ENCODE measurements around the gene PRPSAP2. TPM values are rescaled to one million over a fixed set of nuclear protein-coding genes. Genes with fewer than 3 reads are reported as not detected.

PRPSAP2 gene
- total RNA-seq, 1 donor from 2014 or later = 43.0 TPM

- Histone ChIP-seq H3K27me3 (ENCODE audit: control insufficient read depth, insufficient read depth, low read length) (no peaks in the 10 kb centered on the region), H3K4me3 (ENCODE audit: low read depth, low read length) (no peak overlapping the region), H3K36me3 (ENCODE audit: control insufficient read depth, insufficient read depth, low read length) (peaks cover 2% of the 10 kb centered on the region)
- TF ChIP-seq CTCF (IDR thresholded peaks at IDR 0.05; ENCODE audit: insufficient read depth, low read length, poor library complexity, severe bottlenecking) = no peak
- DNase-seq (ENCODE audit: low read depth) = no peak
Measured at GRCh38 chr17:18905226-18905625, 47.3 kb downstream of the PRPSAP2 start.

GRCh38 chr17:18910326-18910725 lies 52.4 kb downstream of the PRPSAP2 start:
- Histone ChIP-seq H3K36me3 (ENCODE audit: control insufficient read depth, insufficient read depth, low read length) (peaks cover 2% of the 10 kb centered on the region), H3K27me3 (ENCODE audit: control insufficient read depth, insufficient read depth, low read length) (no peaks in the 10 kb centered on the region), H3K4me3 (ENCODE audit: low read depth, low read length) (no peak overlapping the region)
- TF ChIP-seq CTCF (IDR thresholded peaks at IDR 0.05; ENCODE audit: insufficient read depth, low read length, poor library complexity, severe bottlenecking) = no peak
- no peak for DNase-seq (ENCODE audit: low read depth)

DNA sequence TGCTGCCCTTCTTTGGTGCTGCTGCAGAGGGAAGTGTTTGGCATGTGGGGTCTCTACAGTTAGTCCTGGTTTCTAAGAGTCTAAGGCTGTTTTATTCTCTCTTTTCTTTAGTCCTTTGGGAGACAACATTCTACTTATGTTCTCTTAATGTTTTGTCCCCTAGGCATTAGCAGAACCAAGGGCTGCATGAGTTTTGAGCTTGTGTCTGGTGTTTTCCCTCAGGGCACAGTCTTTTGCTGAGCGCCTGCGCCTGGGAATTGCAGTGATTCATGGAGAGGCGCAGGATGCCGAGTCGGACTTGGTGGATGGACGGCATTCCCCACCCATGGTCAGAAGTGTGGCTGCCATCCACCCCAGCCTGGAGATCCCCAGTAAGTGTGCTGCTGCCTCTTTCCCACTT lies 53.0 kb downstream of the PRPSAP2 start:
- no peak for DNase-seq (ENCODE audit: low read depth)
- peaks cover 2% of the 10 kb centered on the region for H3K36me3 ChIP-seq (ENCODE audit: control insufficient read depth, insufficient read depth, low read length)
- H3K27me3 ChIP-seq (ENCODE audit: control insufficient read depth, insufficient read depth, low read length) = no peaks in the 10 kb centered on the region
- H3K4me3 ChIP-seq (ENCODE audit: low read depth, low read length) = no peak overlapping the region
- no peak for TF ChIP-seq CTCF (IDR thresholded peaks at IDR 0.05; ENCODE audit: insufficient read depth, low read length, poor library complexity, severe bottlenecking)

GRCh38 chr17:18916816-18917500 lies 59.0 kb downstream of the PRPSAP2 start:
- peaks cover 1% of the 10 kb centered on the region for H3K36me3 ChIP-seq (ENCODE audit: control insufficient read depth, insufficient read depth, low read length)

DNA sequence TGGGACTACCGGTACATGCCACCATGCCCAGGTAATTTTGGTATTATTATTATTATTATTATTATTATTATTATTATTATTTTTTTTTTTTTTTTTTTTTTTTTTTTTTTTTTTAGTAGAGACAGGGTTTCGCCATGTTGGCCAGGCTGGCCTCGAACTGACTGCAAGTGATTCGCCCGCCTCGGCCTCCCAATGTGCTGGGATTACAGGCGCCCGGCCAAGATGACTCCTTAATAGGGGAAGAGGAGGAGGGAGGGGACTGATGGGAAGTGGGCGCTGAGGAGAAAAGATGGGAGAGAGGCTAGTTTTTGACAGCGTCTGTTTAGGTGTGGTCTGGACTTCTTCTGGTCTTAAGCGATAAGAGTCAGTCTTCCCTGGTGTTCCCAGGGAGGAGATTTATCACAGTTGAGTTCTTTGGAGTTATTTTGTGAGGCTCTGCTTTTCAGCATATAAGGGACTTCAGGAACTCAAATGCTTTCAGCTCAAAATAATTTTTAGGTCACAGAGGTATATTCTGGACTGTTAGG lies 59.6 kb downstream of the PRPSAP2 start:
- peaks cover 1% of the 10 kb centered on the region for H3K36me3 ChIP-seq (ENCODE audit: control insufficient read depth, insufficient read depth, low read length)
- no peak overlapping the region for H3K4me3 ChIP-seq (ENCODE audit: low read depth, low read length)
- TF ChIP-seq CTCF (IDR thresholded peaks at IDR 0.05; ENCODE audit: insufficient read depth, low read length, poor library complexity, severe bottlenecking) = no peak
- no peaks in the 10 kb centered on the region for H3K27me3 ChIP-seq (ENCODE audit: control insufficient read depth, insufficient read depth, low read length)
- DNase-seq (ENCODE audit: low read depth) = no peak

More at GRCh38 chr17:18916816-18917500, 59.0 kb downstream of the PRPSAP2 start:
- no peak for DNase-seq (ENCODE audit: low read depth)
- Histone ChIP-seq H3K4me3 (ENCODE audit: low read depth, low read length) (no peak overlapping the region), H3K27me3 (ENCODE audit: control insufficient read depth, insufficient read depth, low read length) (no peaks in the 10 kb centered on the region)
- no peak for TF ChIP-seq CTCF (IDR thresholded peaks at IDR 0.05; ENCODE audit: insufficient read depth, low read length, poor library complexity, severe bottlenecking)

- no peak for TF ChIP-seq CTCF (IDR thresholded peaks at IDR 0.05; ENCODE audit: insufficient read depth, low read length, poor library complexity, severe bottlenecking)
- H3K4me3 ChIP-seq (ENCODE audit: low read depth, low read length) = no peak overlapping the region
- no peaks in the 10 kb centered on the region for H3K27me3 ChIP-seq (ENCODE audit: control insufficient read depth, insufficient read depth, low read length)
- peaks cover 1% of the 10 kb centered on the region for H3K36me3 ChIP-seq (ENCODE audit: control insufficient read depth, insufficient read depth, low read length)
- no peak for DNase-seq (ENCODE audit: low read depth)
Measured at GRCh38 chr17:18919963-18920362, 62.0 kb downstream of the PRPSAP2 start.
